IMR-90 (cell line): ENCODE data around the gene ABHD12. TPM values are rescaled to one million over a fixed set of nuclear protein-coding genes. Genes with fewer than 3 reads are reported as not detected.

Source experiments
- ATAC-seq: fragments of 200-7000 bp; cut with Tn5 transposase; 2 replicates; pipeline ENCODE4 v1.9.1; 2020; ENCODE audit warnings: low read depth, mild to moderate bottlenecking, moderate library complexity
- BruUV-seq: library from RNA; stranded (reverse); fragments of 400-500 nt; replicated peaks from 2 replicates; lab custom pipeline; 2021; lab: Mats Ljungman, UMichigan
- CTCF ChIA-PET: fragments of 300-600 bp; formaldehyde crosslinking; extraction: SDS; loops from one replicate; lab custom pipeline; 2021; ENCODE audit warnings: antibody characterized with exemption; lab: Yijun Ruan, JAX
- POLR2A ChIA-PET: fragments of 300-600 bp; sonication (Branson Sonifier 250); formaldehyde crosslinking; loops from one replicate; lab custom pipeline; 2022; ENCODE audit warnings: antibody characterized with exemption; ENCODE audit not compliant: unreplicated experiment; lab: Charles Lee
- DNase-seq: peaks from one replicate; pipeline ENCODE4 v3.0.0; 2013
- H2AFZ ChIP-seq: replicated peaks from 2 replicates; pipeline ENCODE3; 2013; ENCODE audit warnings: low read length, mild to moderate bottlenecking; ENCODE audit not compliant: poor library complexity
- H2AK5ac ChIP-seq: 2 replicates; pipeline ENCODE4 v1.6.1; 2013; ENCODE audit warnings: low read depth, low read length, inconsistent platforms
- H2AK9ac ChIP-seq: replicated peaks from 2 replicates; pipeline ENCODE3; 2013; ENCODE audit warnings: mild to moderate bottlenecking, low read depth, low read length, moderate library complexity; ENCODE audit not compliant: poor library complexity
- H2BK120ac ChIP-seq: 2 replicates; pipeline ENCODE4 v1.6.1; 2013; ENCODE audit warnings: low read depth, low read length, inconsistent platforms
- H2BK15ac ChIP-seq: 3 replicates; pipeline ENCODE4 v1.6.1; 2013; ENCODE audit warnings: low read depth, low read length, inconsistent platforms
- H2BK20ac ChIP-seq: 2 replicates; pipeline ENCODE4 v1.6.1; 2013; ENCODE audit warnings: low read depth, mild to moderate bottlenecking, inconsistent platforms, low read length, moderate library complexity
- H2BK5ac ChIP-seq: 2 replicates; pipeline ENCODE4 v1.6.1; 2013; ENCODE audit warnings: mild to moderate bottlenecking, low read depth, low read length, inconsistent platforms; ENCODE audit not compliant: poor library complexity, severe bottlenecking
- H3K14ac ChIP-seq: replicated peaks from 2 replicates; pipeline ENCODE4 v1.6.1; 2013; ENCODE audit warnings: low read depth, low read length, inconsistent platforms
- H3K18ac ChIP-seq: 2 replicates; pipeline ENCODE4 v1.6.1; 2013; ENCODE audit warnings: low read depth, low read length, control low read depth
- H3K23ac ChIP-seq: 2 replicates; pipeline ENCODE4 v1.6.1; 2013; ENCODE audit warnings: low read depth, low read length, inconsistent platforms
- H3K27ac ChIP-seq: 2 replicates; pipeline ENCODE4 v1.5.1; 2013; ENCODE audit warnings: mild to moderate bottlenecking, control low read depth, low read length; ENCODE audit not compliant: insufficient read depth
- H3K27me3 ChIP-seq: 2 replicates; pipeline ENCODE4 v1.6.1; 2013; ENCODE audit warnings: low read length; ENCODE audit not compliant: control insufficient read depth, insufficient read depth
- H3K36me3 ChIP-seq: 2 replicates; pipeline ENCODE4 v1.6.1; 2013; ENCODE audit warnings: low read length, mixed read lengths; ENCODE audit not compliant: control insufficient read depth, insufficient read depth
- H3K4ac ChIP-seq: 2 replicates; pipeline ENCODE4 v1.6.1; 2013; ENCODE audit warnings: low read depth, low read length, inconsistent platforms
- H3K4me1 ChIP-seq: 2 replicates; pipeline ENCODE4 v1.6.1; 2013; ENCODE audit warnings: low read length, mixed read lengths; ENCODE audit not compliant: control insufficient read depth, insufficient read depth
- H3K4me2 ChIP-seq: 2 replicates; pipeline ENCODE4 v1.6.1; 2013; ENCODE audit warnings: low read depth, mild to moderate bottlenecking, control low read depth, low read length, moderate library complexity
- H3K4me3 ChIP-seq: 2 replicates; pipeline ENCODE4 v1.5.1; 2013; ENCODE audit warnings: low read depth, mild to moderate bottlenecking, control low read depth, low read length, moderate library complexity; ENCODE audit not compliant: insufficient read depth
- H3K56ac ChIP-seq: 2 replicates; pipeline ENCODE4 v1.6.1; 2013; ENCODE audit warnings: low read length, inconsistent platforms; ENCODE audit not compliant: insufficient read depth; ENCODE audit errors: extremely low read depth
- H3K79me1 ChIP-seq, 2 experiments: 2 replicates each; pipeline ENCODE4 v1.6.1; 2013; ENCODE audit warnings: low read length in 2 of 2, inconsistent platforms in 1 of 2, low read depth in 1 of 2
- H3K9ac ChIP-seq: 2 replicates; pipeline ENCODE4 v1.6.1; 2013; ENCODE audit warnings: low read depth, low read length, control low read depth
- H3K9me1 ChIP-seq: 2 replicates; pipeline ENCODE4 v1.6.1; 2013; ENCODE audit warnings: low read length, inconsistent platforms; ENCODE audit not compliant: insufficient read depth
- H3K9me3 ChIP-seq: 2 replicates; pipeline ENCODE4 v1.6.1; 2013; ENCODE audit warnings: low read length; ENCODE audit not compliant: control insufficient read depth, insufficient read depth
- H4K20me1 ChIP-seq: 2 replicates; pipeline ENCODE4 v1.6.1; 2013; ENCODE audit warnings: low read length, inconsistent platforms; ENCODE audit not compliant: insufficient read depth
- H4K5ac ChIP-seq: 2 replicates; pipeline ENCODE4 v1.6.1; 2013; ENCODE audit warnings: mild to moderate bottlenecking, low read depth, low read length, control low read depth
- H4K8ac ChIP-seq, 2 experiments: 2 replicates each; pipeline ENCODE4 v1.6.1; 2013; ENCODE audit warnings: low read depth in 2 of 2, low read length in 2 of 2, control low read depth in 1 of 2, inconsistent platforms in 1 of 2
- H4K91ac ChIP-seq: 2 replicates; pipeline ENCODE4 v1.6.1; 2013; ENCODE audit warnings: low read depth, low read length, inconsistent platforms; ENCODE audit not compliant: insufficient read depth
- BHLHE40 ChIP-seq: fragments of 150-350 bp; IDR thresholded peaks from 2 replicates; pipeline ENCODE4 v1.6.1; 2016; ENCODE audit warnings: mild to moderate bottlenecking, low read depth, low read length
- CEBPB ChIP-seq: IDR thresholded peaks from 2 replicates; pipeline ENCODE4 v1.6.1; 2012; ENCODE audit warnings: low read depth, low read length, improper control_type of control experiment
- CHD1 ChIP-seq: IDR thresholded peaks from 2 replicates; pipeline ENCODE4 v1.6.1; 2012; ENCODE audit warnings: low read depth, low read length, improper control_type of control experiment
- ELK1 ChIP-seq: fragments of 150-350 bp; IDR thresholded peaks from 2 replicates; pipeline ENCODE4 v1.6.1; 2016; ENCODE audit warnings: low read depth, mild to moderate bottlenecking, low read length, moderate library complexity, borderline replicate concordance
- FOS ChIP-seq: fragments of 150-350 bp; IDR thresholded peaks from 2 replicates; pipeline ENCODE4 v1.6.1; 2016; ENCODE audit warnings: low read depth, low read length
- MAFK ChIP-seq: IDR thresholded peaks from 2 replicates; pipeline ENCODE4 v1.6.1; 2012; ENCODE audit warnings: low read depth, low read length, improper control_type of control experiment
- MAZ ChIP-seq: IDR thresholded peaks from 2 replicates; pipeline ENCODE4 v1.6.1; 2012; ENCODE audit warnings: low read depth, mild to moderate bottlenecking, low read length, improper control_type of control experiment, moderate library complexity, borderline replicate concordance
- MXI1 ChIP-seq: IDR thresholded peaks from 2 replicates; pipeline ENCODE4 v1.6.1; 2012; ENCODE audit warnings: low read depth, mild to moderate bottlenecking, low read length, moderate library complexity, borderline replicate concordance
- NFE2L2 ChIP-seq: fragments of 150-350 bp; IDR thresholded peaks from 2 replicates; pipeline ENCODE4 v1.6.1; 2016; ENCODE audit warnings: low read depth, mild to moderate bottlenecking, low read length
- POLR2A ChIP-seq: IDR thresholded peaks from 2 replicates; pipeline ENCODE4 v1.6.1; 2012; ENCODE audit warnings: mild to moderate bottlenecking, low read depth, low read length
- RAD21 ChIP-seq: IDR thresholded peaks from 2 replicates; pipeline ENCODE4 v1.6.1; 2012; ENCODE audit warnings: low read length, improper control_type of control experiment
- RCOR1 ChIP-seq: IDR thresholded peaks from 2 replicates; pipeline ENCODE4 v1.6.1; 2012; ENCODE audit warnings: mild to moderate bottlenecking, low read length, improper control_type of control experiment; ENCODE audit not compliant: insufficient replicate concordance
- RFX5 ChIP-seq: IDR thresholded peaks from 2 replicates; pipeline ENCODE4 v1.8.0; 2012; ENCODE audit warnings: low read depth, mild to moderate bottlenecking, low read length, moderate library complexity
- SMC3 ChIP-seq: fragments of 150-350 bp; IDR thresholded peaks from 2 replicates; pipeline ENCODE4 v1.6.1; 2016; ENCODE audit warnings: low read depth, mild to moderate bottlenecking, antibody characterized with exemption, low read length, moderate library complexity
- USF2 ChIP-seq: fragments of 150-350 bp; IDR thresholded peaks from 2 replicates; pipeline ENCODE4 v1.6.1; 2017; ENCODE audit warnings: mild to moderate bottlenecking, antibody characterized with exemption, low read length, low read depth
- WGBS, 2 experiments: methylation state at CpG; one replicate each; pipeline versions ENCODE4 v1.1.5 to v1.1.7; 2013; ENCODE audit warnings: missing lambda C conversion rate in 2 of 2; ENCODE audit not compliant: insufficient read length in 1 of 2; ENCODE audit errors: extremely low coverage in 2 of 2; 5-methylcytosine and 5-hydroxymethylcytosine counted together
- dilution Hi-C: fragments of 300-500 bp; cut with HindIII; formaldehyde crosslinking; loops from one replicate; pipeline ENCODE4 v1.14.3; 2018; ENCODE audit warnings: low sequenced_read_pairs; ENCODE audit not compliant: unreplicated experiment
- in situ Hi-C: fragments of 300-500 bp; cut with MboI; formaldehyde crosslinking; loops from 3 replicates; pipeline ENCODE4 v1.14.3; 2019; ENCODE audit warnings: low sequenced_read_pairs, inconsistent platforms, mixed read lengths
- intact Hi-C: fragments of 100-400 bp; cut with micrococcal nuclease; formaldehyde crosslinking; loops from 2 replicates; pipeline ENCODE4 v1.10.0; 2022
- polyA plus RNA-seq, 3 experiments: library from polyadenylated mRNA; depleted of rRNA; stranded (reverse); fragments of >200 nt; gene quantifications; 2 replicates each; pipeline ENCODE4 v1.2.3, GENCODE V29; 2012; ENCODE audit warnings: low replicate concordance in 1 of 3
- total RNA-seq: library from RNA; depleted of rRNA; stranded (reverse); fragments of >200 nt; gene quantifications from 2 replicates; pipeline ENCODE4 v1.2.3, GENCODE V29; 2012
- TF ChIP-seq, protein P1 (sequence below): conservative IDR thresholded peaks from 2 replicates; pipeline ENCODE4 v1.5.1; 2012; ENCODE audit warnings: mild to moderate bottlenecking, low read depth, low read length, improper control_type of control experiment

ABHD12 gene
- total and polyA plus RNA-seq, 2 of the 4 experiments (the other 2 are of a cell fraction): 80.7 to 108 TPM

- Histone ChIP-seq H3K9me1 (peaks cover 35% of the 10 kb centered on the region), H3K4me1 (peaks cover 15% of the 10 kb centered on the region), H2AK5ac (no peak overlapping the region), H3K18ac (no peak overlapping the region), H3K9me3 (no peaks in the 10 kb centered on the region), H2BK15ac (no peak overlapping the region), H4K8ac (no peak overlapping the region), H3K4me3 (no peak overlapping the region), H2BK120ac (no peak overlapping the region), H3K9ac (no peak overlapping the region), H3K4me2 (no peak overlapping the region), H3K27me3 (no peaks in the 10 kb centered on the region), H3K27ac (no peak overlapping the region), H3K36me3 (peaks cover 10% of the 10 kb centered on the region), H4K20me1 (peaks cover 78% of the 10 kb centered on the region), H3K14ac (no peak overlapping the region), H2BK5ac (no peak overlapping the region), H2BK20ac (no peak overlapping the region), H2AFZ (no peak overlapping the region), H4K91ac (no peak overlapping the region), H3K23ac (peak overlapping the region; percentile 52; the same call in 1 of the 2 replicates), H3K56ac (no peak overlapping the region), H3K4ac (no peak overlapping the region), H2AK9ac (peak overlapping the region; percentile 15), H3K79me1 (peaks cover 23 to 83% of the 10 kb centered on the region in 2 experiments), H4K5ac (no peak overlapping the region)
- ChIA-PET POLR2A (no interaction called here), CTCF (interaction anchor here (0.6 kb wide), 1 partner anchor 134 kb away, joined by 6 read pairs; no protein-coding TSS in a partner anchor)
- dilution Hi-C loops (no loop called here), intact Hi-C loops (no loop called here), in situ Hi-C loops (loop anchor here (10.0 to 25.0 kb wide), 5 partner anchors 57 to 1615 kb away; partner anchors contain the start of genes APMAP, CST3 and ENTPD6)
- no CpG with 5 or more reads among the region's 6 CpGs for WGBS, 2 experiments
- ATAC-seq: no peak
- no peak for TF ChIP-seq NFE2L2
- TF ChIP-seq MAZ: no peak
- TF ChIP-seq RFX5: no peak
- TF ChIP-seq MAFK: no peak
- TF ChIP-seq RAD21: no peak
- TF ChIP-seq BHLHE40: no peak
- TF ChIP-seq FOS: no peak
- no peak for TF ChIP-seq SMC3
- no peak for TF ChIP-seq CEBPB
- no peak for TF ChIP-seq MXI1
- TF ChIP-seq RCOR1: no peak
- TF ChIP-seq ELK1: no peak
- TF ChIP-seq, protein P1, sequence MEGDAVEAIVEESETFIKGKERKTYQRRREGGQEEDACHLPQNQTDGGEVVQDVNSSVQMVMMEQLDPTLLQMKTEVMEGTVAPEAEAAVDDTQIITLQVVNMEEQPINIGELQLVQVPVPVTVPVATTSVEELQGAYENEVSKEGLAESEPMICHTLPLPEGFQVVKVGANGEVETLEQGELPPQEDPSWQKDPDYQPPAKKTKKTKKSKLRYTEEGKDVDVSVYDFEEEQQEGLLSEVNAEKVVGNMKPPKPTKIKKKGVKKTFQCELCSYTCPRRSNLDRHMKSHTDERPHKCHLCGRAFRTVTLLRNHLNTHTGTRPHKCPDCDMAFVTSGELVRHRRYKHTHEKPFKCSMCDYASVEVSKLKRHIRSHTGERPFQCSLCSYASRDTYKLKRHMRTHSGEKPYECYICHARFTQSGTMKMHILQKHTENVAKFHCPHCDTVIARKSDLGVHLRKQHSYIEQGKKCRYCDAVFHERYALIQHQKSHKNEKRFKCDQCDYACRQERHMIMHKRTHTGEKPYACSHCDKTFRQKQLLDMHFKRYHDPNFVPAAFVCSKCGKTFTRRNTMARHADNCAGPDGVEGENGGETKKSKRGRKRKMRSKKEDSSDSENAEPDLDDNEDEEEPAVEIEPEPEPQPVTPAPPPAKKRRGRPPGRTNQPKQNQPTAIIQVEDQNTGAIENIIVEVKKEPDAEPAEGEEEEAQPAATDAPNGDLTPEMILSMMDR: no peak
- no peak for TF ChIP-seq USF2
- no peak for TF ChIP-seq CHD1
- no peak for TF ChIP-seq POLR2A
- DNase-seq: no peak
- BruUV-seq: no TSS peak
These were observed 138.4 kb downstream of the ABHD12 start for GRCh38 chr20:25252230-25252651.
